Anterior cingulate cortex (tissue), 58 donors: Measurements from ENCODE around the gene NCBP3.

Experiments
- DNase-seq, 58 donors: peaks; one replicate each; lab custom pipeline; 2025; lab: John Stamatoyannopoulos, UW

Gene NCBP3

GRCh38 chr17:3815122-3815521, 30.9 kb downstream of the NCBP3 start:
- no peak for DNase-seq

GRCh38 chr17:3814361-3814760, 31.7 kb downstream of the NCBP3 start:
- no peak for DNase-seq

GRCh38 chr17:3813171-3813570, 32.9 kb downstream of the NCBP3 start:
- no peak for DNase-seq

GRCh38 chr17:3812771-3813170, 33.3 kb downstream of the NCBP3 start:
- DNase-seq, result no peak

GRCh38 chr17:3812284-3812683, 33.8 kb downstream of the NCBP3 start:
- DNase-seq, result no peak

GRCh38 chr17:3810019-3810418, 36.0 kb downstream of the NCBP3 start:
- no peak for DNase-seq

- no peak for DNase-seq
These were observed 36.9 kb downstream of the NCBP3 start for GRCh38 chr17:3809135-3809534.

GRCh38 chr17:3808701-3809100, 37.3 kb downstream of the NCBP3 start:
- DNase-seq, result no peak

- no peak for DNase-seq
These were observed 40.5 kb downstream of the NCBP3 start for GRCh38 chr17:3805581-3805980.

GRCh38 chr17:3804503-3804931, 41.5 kb downstream of the NCBP3 start:
- DNase-seq, result no peak

- no peak for DNase-seq
These were observed 42.8 kb downstream of the NCBP3 start for GRCh38 chr17:3803308-3803640.

GRCh38 chr17:3802461-3803307, 43.4 kb downstream of the NCBP3 start:
- no peak for DNase-seq

GRCh38 chr17:3801792-3802191, 44.3 kb downstream of the NCBP3 start:
- DNase-seq, result no peak

GRCh38 chr17:3801347-3801746, 44.7 kb downstream of the NCBP3 start:
- DNase-seq, result no peak

- no peak for DNase-seq
These were observed 45.4 kb downstream of the NCBP3 start, which contains the start of gene ITGAE for GRCh38 chr17:3800362-3801271. TSS of gene ITGAE (minus strand) at chr17:3801188. CDS start at chr17:3801144, 44 bp downstream.

GRCh38 chr17:3799181-3799945, 46.7 kb downstream of the NCBP3 start:
- DNase-seq, result no peak

- DNase-seq, result no peak
These were observed 47.5 kb downstream of the NCBP3 start for GRCh38 chr17:3798273-3799180.

GRCh38 chr17:3796822-3797170, 49.2 kb downstream of the NCBP3 start:
- no peak for DNase-seq

GRCh38 chr17:3796110-3796821, 49.8 kb downstream of the NCBP3 start:
- DNase-seq, result no peak
